Skin epidermis (tissue), 12 donors: Measurements from ENCODE around the gene CDH13.

ENCODE experiments used
- H3K27ac ChIP-seq, 21 experiments: fragments of 200-600 bp; sonication (generic) in 11 of 21; one replicate each; pipeline ENCODE4 v1.5.0; 2020; ENCODE audit warnings: mild to moderate bottlenecking in 3 of 21, inconsistent platforms in 2 of 21, moderate library complexity in 2 of 21
- H3K4me3 ChIP-seq, 7 experiments: fragments of 200-600 bp; sonication (generic) in 2 of 7; one replicate each; pipeline ENCODE4 v1.5.0; 2020; ENCODE audit warnings: inconsistent platforms in 2 of 7, mild to moderate bottlenecking in 2 of 7, moderate library complexity in 1 of 7

Gene CDH13

GRCh38 chr16:83830091-83830768 is 1203.5 kb downstream of the CDH13 start:
- no peak overlapping the region for H3K27ac ChIP-seq
- no peak overlapping the region for H3K4me3 ChIP-seq

GRCh38 chr16:83830769-83831455 is 1204.1 kb downstream of the CDH13 start:
- H3K4me3 ChIP-seq: no peak overlapping the region
- no peak overlapping the region for H3K27ac ChIP-seq

GRCh38 chr16:83831456-83831987 is 1204.8 kb downstream of the CDH13 start:
- H3K4me3 ChIP-seq: no peak overlapping the region
- H3K27ac ChIP-seq: no peak overlapping the region

- Histone ChIP-seq H3K27ac (no peak overlapping the region), H3K4me3 (no peak overlapping the region)
Measured at GRCh38 chr16:83833921-83834320, 1207.2 kb downstream of the CDH13 start.

GRCh38 chr16:83835586-83836566 is 1209.1 kb downstream of the CDH13 start:
- Histone ChIP-seq H3K27ac (no peak overlapping the region), H3K4me3 (no peak overlapping the region)

- Histone ChIP-seq H3K27ac (no peak overlapping the region), H3K4me3 (no peak overlapping the region)
Measured at GRCh38 chr16:83837566-83837965, 1210.8 kb downstream of the CDH13 start.

- no peak overlapping the region for H3K4me3 ChIP-seq
- no peak overlapping the region for H3K27ac ChIP-seq
Measured at GRCh38 chr16:83838151-83838550, 1211.4 kb downstream of the CDH13 start.

GRCh38 chr16:83839561-83839960 is 1212.8 kb downstream of the CDH13 start:
- H3K4me3 ChIP-seq: no peak overlapping the region
- no peak overlapping the region for H3K27ac ChIP-seq

- Histone ChIP-seq H3K4me3 (no peak overlapping the region), H3K27ac (no peak overlapping the region)
Measured at GRCh38 chr16:83840060-83840617, 1213.4 kb downstream of the CDH13 start.

GRCh38 chr16:83842291-83842690 is 1215.5 kb downstream of the CDH13 start:
- Histone ChIP-seq H3K4me3 (no peak overlapping the region), H3K27ac (no peak overlapping the region)

- Histone ChIP-seq H3K27ac (no peak overlapping the region), H3K4me3 (no peak overlapping the region)
Measured at GRCh38 chr16:83842756-83843507, 1216.2 kb downstream of the CDH13 start.

- H3K27ac ChIP-seq: no peak overlapping the region
Measured at GRCh38 chr16:83843657-83844056, 1216.9 kb downstream of the CDH13 start.

GRCh38 chr16:83845263-83845662 is 1218.5 kb downstream of the CDH13 start:
- Histone ChIP-seq H3K4me3 (no peak overlapping the region), H3K27ac (no peak overlapping the region)

More at GRCh38 chr16:83843657-83844056, 1216.9 kb downstream of the CDH13 start:
- no peak overlapping the region for H3K4me3 ChIP-seq

GRCh38 chr16:83847371-83848225 is 1220.8 kb downstream of the CDH13 start:
- H3K4me3 ChIP-seq: no peak overlapping the region
- H3K27ac ChIP-seq: no peak overlapping the region

- Histone ChIP-seq H3K27ac (no peak overlapping the region), H3K4me3 (no peak overlapping the region)
Measured at GRCh38 chr16:83849421-83849820, 1222.7 kb downstream of the CDH13 start.
